Activated CD4-positive, alpha-beta T cell treated with anti-CD3 and anti-CD28 coated beads for 1 hour (primary cell): ENCODE data around the gene NKIRAS2.
"Not testable (repeated sequence)": the region's sequence is repeated elsewhere in the genome, so short reads cannot be mapped to it uniquely, and the experiment has no call there.

Source experiments
- DNase-seq: peaks from one replicate; pipeline ENCODE4 v3.0.0-alpha.2; 2020

Gene NKIRAS2

GRCh38 chr17:42000413-42001133 is 19.3 kb upstream of the NKIRAS2 start:
- DNase-seq: no peak

- no peak for DNase-seq
These were observed 18.2 kb upstream of the NKIRAS2 start for GRCh38 chr17:42001729-42002128.

GRCh38 chr17:42002175-42002791 is 17.6 kb upstream of the NKIRAS2 start:
- no peak for DNase-seq

GRCh38 chr17:42002792-42003301 is 17.0 kb upstream of the NKIRAS2 start:
- no peak for DNase-seq

- DNase-seq: no peak
These were observed 14.7 kb upstream of the NKIRAS2 start for GRCh38 chr17:42005166-42005565.

GRCh38 chr17:42009170-42009569 is 10.7 kb upstream of the NKIRAS2 start:
- DNase-seq: no peak

GRCh38 chr17:42010266-42010680 is 9.6 kb upstream of the NKIRAS2 start:
- DNase-seq: not testable (repeated sequence)

- no peak for DNase-seq
These were observed 8.9 kb upstream of the NKIRAS2 start for GRCh38 chr17:42010898-42011516.

- not testable (repeated sequence) for DNase-seq
These were observed 7.5 kb upstream of the NKIRAS2 start for GRCh38 chr17:42012363-42012762.

- DNase-seq: not testable (repeated sequence)
These were observed 6.2 kb upstream of the NKIRAS2 start for GRCh38 chr17:42013740-42014139.

GRCh38 chr17:42016411-42016831 is 3.5 kb upstream of the NKIRAS2 start:
- DNase-seq: no peak

- DNase-seq: peak; percentile 82
These were observed 2.7 kb upstream of the NKIRAS2 start, which contains the start of gene DNAJC7 for GRCh38 chr17:42016941-42017865. DNAJC7 (minus strand) TSS chr17:42017439; CDS start chr17:42017416, 23 bp downstream.

- DNase-seq: no peak
These were observed 2.1 kb upstream of the NKIRAS2 start for GRCh38 chr17:42017866-42018200.

GRCh38 chr17:42018339-42018738 is 1.6 kb upstream of the NKIRAS2 start:
- no peak for DNase-seq

GRCh38 chr17:42018988-42019387 is 902 bp upstream of the NKIRAS2 start:
- no peak for DNase-seq

GRCh38 chr17:42020845-42021244 is 955 bp downstream of the NKIRAS2 start:
- not testable (repeated sequence) for DNase-seq

GRCh38 chr17:42023524-42024349 is 3.8 kb downstream of the NKIRAS2 start:
- DNase-seq: no peak

- DNase-seq: no peak
These were observed 5.3 kb downstream of the NKIRAS2 start for GRCh38 chr17:42025191-42025579.

- no peak for DNase-seq
These were observed 6.0 kb downstream of the NKIRAS2 start for GRCh38 chr17:42025936-42026335.

- no peak for DNase-seq
These were observed 7.1 kb downstream of the NKIRAS2 start for GRCh38 chr17:42026857-42027589.

- no peak for DNase-seq
These were observed 7.7 kb downstream of the NKIRAS2 start for GRCh38 chr17:42027590-42027889.
